Activated naive CD4-positive, alpha-beta T cell treated with anti-CD3 and anti-CD28 coated beads, Interleukin-2, amount 50 U/mL, for 16 hours (primary cell): Measurements from ENCODE around the gene VRK2.
A peak's percentile ranks its signal among the peaks of the same experiment; 100 is the strongest.

Source experiments
- DNase-seq: peaks from one replicate; pipeline ENCODE4 v3.0.0-alpha.2; 2020

The VRK2 gene

GRCh38 chr2:58046585-58047372, at the start of gene VRK2:
Gene VRK2 (plus strand): TSS chr2:58046806. CDS start chr2:58048832, 2,026 bp downstream.
- peak; percentile 83 for DNase-seq

- DNase-seq = no peak
These were observed 40.2 kb upstream of the VRK2 start for GRCh38 chr2:58006256-58006951.

GRCh38 chr2:58006952-58007284, 39.7 kb upstream of the VRK2 start:
- DNase-seq = no peak

GRCh38 chr2:58010599-58010998, 36.0 kb upstream of the VRK2 start:
- no peak for DNase-seq

GRCh38 chr2:58019229-58019628, 27.4 kb upstream of the VRK2 start:
- DNase-seq = no peak

- no peak for DNase-seq
These were observed 21.3 kb upstream of the VRK2 start for GRCh38 chr2:58025150-58025933.

- no peak for DNase-seq
These were observed 19.6 kb upstream of the VRK2 start for GRCh38 chr2:58027029-58027428.

DNA sequence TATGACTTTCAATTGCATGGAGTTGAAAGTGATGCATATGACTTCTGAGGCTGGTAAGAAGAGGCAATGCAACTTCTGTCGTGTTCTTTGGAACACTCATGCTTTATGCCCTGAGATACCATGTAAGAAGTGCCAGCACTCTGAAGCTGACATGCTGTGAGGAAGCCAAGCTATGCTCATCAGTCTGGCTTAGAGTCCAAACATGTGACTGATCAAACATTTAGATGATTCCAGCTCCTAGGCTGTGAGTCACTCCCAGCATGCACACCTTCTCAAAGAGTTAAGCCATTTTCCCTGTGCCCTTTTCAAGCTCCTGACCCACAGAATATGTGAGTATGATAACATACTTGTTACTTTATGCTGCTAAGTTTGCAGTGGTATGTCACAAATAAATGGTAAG, 15.8 kb upstream of the VRK2 start:
- no peak for DNase-seq

DNA sequence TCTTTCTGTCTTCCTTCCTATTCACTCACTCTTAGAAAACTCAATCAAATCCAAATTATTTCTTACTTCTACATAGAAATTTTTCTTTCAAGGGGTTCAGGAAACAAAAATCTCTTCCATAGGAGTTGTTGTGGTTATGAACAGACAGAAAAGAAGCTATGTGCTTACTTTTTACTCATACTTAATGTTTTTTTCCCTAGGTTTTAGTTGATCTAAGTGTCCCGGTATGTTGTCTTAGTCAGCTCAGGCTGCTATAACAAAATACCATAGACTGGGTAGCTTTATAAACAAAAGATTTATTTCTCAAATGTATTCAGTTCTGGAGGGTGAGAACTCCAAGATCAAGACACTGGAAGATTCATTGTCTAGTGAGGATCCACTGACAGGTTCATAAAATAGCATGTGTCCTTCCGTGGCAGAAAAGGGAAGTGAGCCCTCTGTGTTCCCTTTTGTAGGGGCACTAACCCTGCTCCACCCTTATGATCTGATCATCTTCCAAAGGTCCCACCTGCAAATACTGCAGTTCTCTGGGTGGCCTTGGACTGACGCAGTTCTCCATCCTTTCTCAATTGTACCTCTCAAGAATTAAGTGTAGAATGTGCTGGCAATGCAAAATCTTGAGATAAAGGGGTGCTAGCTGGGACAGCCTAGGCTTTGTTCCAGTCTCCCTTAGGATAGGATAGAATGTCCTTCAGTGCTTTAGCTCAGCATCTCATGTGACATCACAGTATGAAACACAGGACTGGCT, 14.4 kb upstream of the VRK2 start:
- no peak for DNase-seq

GRCh38 chr2:58032764-58033080, 13.9 kb upstream of the VRK2 start:
- DNase-seq = no peak

GRCh38 chr2:58033530-58033929, 13.1 kb upstream of the VRK2 start:
- DNase-seq = no peak

DNA sequence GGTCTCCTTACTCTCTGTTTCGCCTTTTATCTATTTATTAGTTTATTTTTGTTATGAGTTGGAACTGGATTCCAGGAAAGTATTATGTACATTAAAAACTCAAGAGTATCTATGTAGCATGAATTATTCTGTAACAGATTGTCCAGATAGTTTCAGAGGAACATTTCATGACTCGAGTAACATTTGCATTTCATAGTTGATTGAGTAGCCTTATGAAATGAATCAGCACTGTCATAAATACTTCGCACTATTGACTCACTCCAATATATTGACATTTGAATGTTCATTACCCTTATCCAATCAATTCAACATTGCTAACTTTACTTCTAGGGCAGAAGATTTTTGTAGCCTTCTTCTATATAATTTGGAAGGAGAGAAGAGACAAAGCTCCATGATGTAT, 11.3 kb upstream of the VRK2 start:
- no peak for DNase-seq

GRCh38 chr2:58039170-58039611, 7.4 kb upstream of the VRK2 start:
- no peak for DNase-seq

DNA sequence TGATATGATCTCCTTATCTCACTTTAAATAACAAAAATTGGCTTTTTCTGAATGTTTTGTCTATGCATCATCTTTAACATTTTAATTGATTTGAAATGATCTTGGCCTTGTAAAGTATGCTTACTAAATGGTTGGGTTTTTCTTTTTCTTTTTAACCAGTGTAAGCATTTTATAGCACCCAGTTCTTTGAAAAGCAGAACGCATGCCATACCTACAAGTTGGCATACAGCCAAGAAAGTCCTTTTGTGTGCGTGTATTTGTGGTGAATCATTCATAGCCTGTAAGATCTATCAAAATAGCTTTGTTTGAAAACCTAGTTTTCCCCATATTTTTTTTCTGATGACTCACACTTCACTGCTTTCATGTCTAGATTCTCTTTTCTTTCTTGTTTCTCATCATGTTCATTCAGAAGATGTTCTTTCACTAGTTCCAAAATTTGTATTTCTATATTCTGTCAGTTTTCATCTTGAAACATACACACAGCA, 4.1 kb upstream of the VRK2 start:
- DNase-seq = peak; percentile 26

- no peak for DNase-seq
These were observed 2.5 kb upstream of the VRK2 start for GRCh38 chr2:58044145-58044544.

- no peak for DNase-seq
These were observed 849 bp upstream of the VRK2 start for GRCh38 chr2:58045580-58046334.

GRCh38 chr2:58046335-58046584, 346 bp upstream of the VRK2 start:
- no peak for DNase-seq

DNA sequence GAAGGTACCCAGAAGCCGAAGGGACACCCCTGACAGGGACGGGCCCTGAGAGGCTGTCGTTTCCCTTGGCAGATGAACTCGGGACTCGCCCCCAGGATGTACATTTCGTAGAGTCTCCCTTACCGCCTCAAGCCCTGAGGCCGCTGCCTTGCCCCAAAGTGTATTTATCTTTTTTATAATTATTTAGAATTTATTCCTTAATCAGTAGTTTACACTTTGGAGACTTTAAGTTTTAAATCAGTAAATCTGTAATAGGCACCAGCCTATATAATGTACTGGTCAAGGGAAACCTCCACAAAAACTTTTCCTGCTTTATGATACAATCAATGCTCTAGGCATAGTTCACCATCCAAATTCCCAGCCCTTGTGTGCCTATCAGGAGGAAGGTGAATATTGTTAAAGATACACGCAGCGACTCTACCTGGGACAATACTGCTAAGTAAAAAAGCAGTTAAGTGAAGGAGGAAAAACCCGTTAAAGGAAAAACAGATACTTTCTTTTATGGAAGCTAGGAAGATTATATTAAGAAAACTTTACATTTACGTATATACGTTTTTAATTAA, 848 bp downstream of the VRK2 start:
- no peak for DNase-seq

DNA sequence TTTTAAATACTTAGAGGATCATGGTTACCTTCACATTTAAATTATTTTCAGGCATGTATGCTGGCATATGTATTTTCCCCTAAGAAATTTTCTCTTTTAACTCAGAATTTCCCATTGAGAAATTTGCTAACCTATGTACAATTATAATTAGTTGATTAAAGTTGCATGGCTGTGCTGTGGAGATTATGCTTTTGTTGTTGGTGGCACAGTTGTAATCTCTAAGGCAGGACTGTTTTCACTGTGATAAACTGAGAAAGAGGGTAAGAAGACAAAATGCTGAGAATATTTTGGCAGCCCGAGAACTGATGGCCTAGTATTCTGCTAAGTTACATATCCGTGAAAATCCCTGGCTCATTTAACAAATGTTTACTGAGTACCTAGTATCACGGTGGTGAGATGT, 1.4 kb downstream of the VRK2 start:
- no peak for DNase-seq

DNA sequence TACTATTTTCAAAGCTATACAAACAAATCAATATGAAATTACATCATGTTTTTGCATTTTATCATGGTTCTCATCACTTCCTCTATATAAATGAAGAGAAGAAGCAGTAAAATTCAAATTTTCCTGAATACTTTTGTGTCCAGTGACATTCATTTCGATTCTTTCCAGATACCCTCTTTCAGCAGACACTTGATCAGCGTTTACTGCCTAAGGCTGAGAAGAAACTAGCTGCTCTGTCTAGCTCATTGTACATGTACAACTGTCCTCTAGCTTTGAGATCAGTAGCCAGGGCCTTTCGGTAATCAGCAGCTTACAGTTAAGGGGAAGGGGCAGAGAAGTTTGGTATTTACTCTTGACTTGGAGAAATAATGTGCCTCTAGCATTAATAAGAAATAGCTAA, 4.8 kb downstream of the VRK2 start:
- no peak for DNase-seq

DNA sequence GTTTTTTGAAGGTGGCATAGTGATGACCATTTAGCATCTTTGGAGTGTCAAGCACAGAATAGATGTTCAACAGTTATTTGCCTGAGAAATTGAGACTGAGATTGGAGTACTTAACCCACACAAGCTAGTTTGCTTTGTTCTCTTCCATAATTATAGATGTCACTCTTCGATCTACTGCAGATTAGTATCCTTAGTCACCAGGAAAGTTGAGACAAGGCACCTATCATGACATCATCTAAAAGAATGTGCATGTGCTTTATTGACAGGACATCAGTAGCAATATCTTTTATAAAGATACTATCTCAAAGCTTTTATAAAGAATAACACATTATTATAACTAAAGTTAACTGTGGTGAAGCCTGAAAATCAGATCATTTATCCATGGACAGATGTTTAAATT, 6.4 kb downstream of the VRK2 start:
- DNase-seq = no peak

DNA sequence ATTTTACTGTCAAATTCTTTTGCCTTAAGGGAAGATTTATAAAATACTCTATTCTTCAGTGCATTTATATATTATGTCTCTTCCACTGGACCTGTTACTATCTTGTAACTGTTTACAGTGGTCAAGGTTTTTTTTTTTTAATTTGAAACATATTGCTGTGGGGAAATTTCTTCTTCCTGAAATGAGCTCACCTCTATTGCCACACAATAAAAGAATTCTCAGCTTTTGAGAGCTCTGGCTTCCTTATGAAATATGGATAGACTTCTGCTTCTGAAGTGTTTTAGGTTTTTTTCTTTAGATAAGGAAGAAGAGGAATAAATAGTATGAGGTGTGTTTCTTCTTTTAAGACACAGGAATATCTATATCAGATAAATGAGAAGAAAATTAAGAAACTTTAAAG, 7.7 kb downstream of the VRK2 start:
- no peak for DNase-seq
